GM23338 (cell line): ENCODE measurements around the gene KCNK4. TPM values are rescaled to one million over a fixed set of nuclear protein-coding genes. Genes with fewer than 3 reads are reported as not detected.

ENCODE experiments used
- ATAC-seq: fragments of 200-7000 bp; cut with Tn5 transposase; 3 replicates; pipeline ENCODE4 v1.9.1; 2020
- DNase-seq: peaks from one replicate; pipeline ENCODE4 v3.0.0-alpha.2; 2015; ENCODE audit warnings: low spot score
- H2AFZ ChIP-seq: fragments of 200-600 bp; sonication (generic); 2 replicates; pipeline ENCODE4 v1.8.0; 2016; ENCODE audit warnings: antibody characterized with exemption, mild to moderate bottlenecking, moderate library complexity
- H3F3A ChIP-seq: fragments of 200-600 bp; sonication (generic); replicated peaks from 2 replicates; pipeline ENCODE4 v1.8.0; 2017; ENCODE audit warnings: antibody characterized with exemption, mixed run types, low read depth
- H3K27ac ChIP-seq: fragments of 200-600 bp; sonication (generic); 2 replicates; pipeline ENCODE4 v1.6.1; 2016; ENCODE audit warnings: low read depth
- H3K27me3 ChIP-seq: fragments of 200-600 bp; sonication (generic); 2 replicates; pipeline ENCODE4 v1.8.0; 2016; ENCODE audit warnings: mild to moderate bottlenecking, mixed run types, moderate library complexity; ENCODE audit not compliant: insufficient read depth
- H3K36me3 ChIP-seq: fragments of 200-600 bp; sonication (generic); 2 replicates; pipeline ENCODE4 v1.8.0; 2016; ENCODE audit warnings: mild to moderate bottlenecking; ENCODE audit not compliant: insufficient read depth
- H3K4me1 ChIP-seq: fragments of 200-600 bp; sonication (generic); 2 replicates; pipeline ENCODE4 v1.8.0; 2016; ENCODE audit warnings: mild to moderate bottlenecking, moderate library complexity; ENCODE audit not compliant: insufficient read depth
- H3K4me2 ChIP-seq: fragments of 200-600 bp; sonication (generic); 2 replicates; pipeline ENCODE4 v1.7.1; 2017; ENCODE audit warnings: mixed run types
- H3K4me3 ChIP-seq: fragments of 200-600 bp; sonication (generic); 2 replicates; pipeline ENCODE4 v1.6.1; 2016; ENCODE audit warnings: mixed run types
- H3K79me2 ChIP-seq: fragments of 200-600 bp; sonication (generic); replicated peaks from 2 replicates; pipeline ENCODE4 v1.8.0; 2017; ENCODE audit warnings: mild to moderate bottlenecking; ENCODE audit not compliant: insufficient read depth
- H3K9me2 ChIP-seq: fragments of 200-600 bp; sonication (generic); 2 replicates; pipeline ENCODE4 v1.8.0; 2017; ENCODE audit not compliant: insufficient read depth
- H4K20me1 ChIP-seq: fragments of 200-600 bp; sonication (generic); replicated peaks from 2 replicates; pipeline ENCODE4 v1.8.0; 2017; ENCODE audit warnings: mild to moderate bottlenecking; ENCODE audit not compliant: insufficient read depth
- H3K27ac Mint-ChIP-seq: 2 replicates; pipeline ENCODE4 v1.8.0; 2020; ENCODE audit warnings: inconsistent platforms, mild to moderate bottlenecking, moderate library complexity, mixed read lengths
- H3K27me3 Mint-ChIP-seq: 3 replicates; pipeline ENCODE4 v1.8.0; 2022; ENCODE audit warnings: low read depth, mild to moderate bottlenecking, moderate library complexity, mixed read lengths, inconsistent platforms; ENCODE audit not compliant: insufficient read depth, poor library complexity
- H3K36me3 Mint-ChIP-seq: 3 replicates; pipeline ENCODE4 v1.8.0; 2021; ENCODE audit warnings: low read depth, mild to moderate bottlenecking, inconsistent platforms, moderate library complexity, mixed read lengths
- H3K4me1 Mint-ChIP-seq: 3 replicates; pipeline ENCODE4 v1.8.0; 2020; ENCODE audit warnings: mild to moderate bottlenecking, inconsistent platforms, mixed read lengths
- H3K4me3 Mint-ChIP-seq: 3 replicates; pipeline ENCODE4 v1.8.0; 2021; ENCODE audit warnings: moderate library complexity, mild to moderate bottlenecking, inconsistent platforms, mixed read lengths
- H3K9me3 Mint-ChIP-seq: 3 replicates; pipeline ENCODE4 v1.8.0; 2020; ENCODE audit warnings: moderate library complexity, mild to moderate bottlenecking, inconsistent platforms, mixed read lengths
- EZH2phosphoT487 ChIP-seq: fragments of 200-600 bp; sonication (generic); IDR thresholded peaks from one replicate; pipeline ENCODE4 v1.8.1; 2018; ENCODE audit warnings: antibody characterized with exemption; ENCODE audit not compliant: unreplicated experiment
- NANOG ChIP-seq: IDR thresholded peaks from 2 replicates; pipeline ENCODE4 v1.6.1; 2016; ENCODE audit warnings: antibody characterized with exemption, borderline replicate concordance
- POLR2AphosphoS5 ChIP-seq: IDR thresholded peaks from 2 replicates; pipeline ENCODE4 v1.6.1; 2016; ENCODE audit warnings: antibody characterized with exemption, low read depth
- STAT1 ChIP-seq: IDR thresholded peaks from one replicate; pipeline ENCODE4 v1.6.1; 2016; ENCODE audit warnings: antibody characterized with exemption; ENCODE audit not compliant: unreplicated experiment
- ZNF114 ChIP-seq: fragments of 250-450 bp; sonication (Bioruptor Pico); IDR thresholded peaks from 2 replicates; pipeline ENCODE4 v1.5.0; 2020; ENCODE audit warnings: mild to moderate bottlenecking, moderate library complexity
- ZNF331 ChIP-seq: fragments of 250-450 bp; sonication (Bioruptor Pico); IDR thresholded peaks from 2 replicates; pipeline ENCODE4 v1.5.0; 2020; ENCODE audit warnings: low read depth, mild to moderate bottlenecking, moderate library complexity
- polyA plus RNA-seq: library from polyadenylated mRNA; unstranded; fragments of >200 nt; fragmentation: Nextera tagmentation; extraction: Ambion mirVana; gene quantifications from 2 replicates; pipeline ENCODE4 v1.2.1, GENCODE V29; 2016
- total RNA-seq: library from RNA; depleted of rRNA; stranded (reverse); fragments of >200 nt; shearing (Covaris generic); gene quantifications from 2 replicates; pipeline ENCODE4 v1.2.3, GENCODE V29; 2014
- TF ChIP-seq, protein P1 (sequence below): IDR thresholded peaks from one replicate; pipeline ENCODE4 v1.6.1; 2018; ENCODE audit warnings: antibody characterized with exemption; ENCODE audit not compliant: unreplicated experiment
- TF ChIP-seq, protein P2 (sequence below), 2 experiments: fragments of 200-600 bp in 1 of 2; sonication (generic) in 1 of 2; conservative IDR thresholded peaks; 2 replicates each; pipeline versions ENCODE4 v1.5.1 to v1.6.1; 2016 to 2017; ENCODE audit warnings: antibody characterized with exemption in 2 of 2, low read depth in 2 of 2, mild to moderate bottlenecking in 2 of 2, moderate library complexity in 1 of 2
- TF ChIP-seq, protein P3 (sequence below): fragments of 250-450 bp; sonication (Bioruptor Pico); IDR thresholded peaks from 2 replicates; pipeline ENCODE4 v1.5.0; 2020; ENCODE audit warnings: mild to moderate bottlenecking, moderate library complexity

Gene KCNK4
- total and polyA plus RNA-seq, 2 experiments from 2014 or later = 1.0 TPM; not detected in 1

GRCh38 chr11:64258356-64258755, 32.7 kb upstream of the KCNK4 start (continued):
- TF ChIP-seq, protein P1, sequence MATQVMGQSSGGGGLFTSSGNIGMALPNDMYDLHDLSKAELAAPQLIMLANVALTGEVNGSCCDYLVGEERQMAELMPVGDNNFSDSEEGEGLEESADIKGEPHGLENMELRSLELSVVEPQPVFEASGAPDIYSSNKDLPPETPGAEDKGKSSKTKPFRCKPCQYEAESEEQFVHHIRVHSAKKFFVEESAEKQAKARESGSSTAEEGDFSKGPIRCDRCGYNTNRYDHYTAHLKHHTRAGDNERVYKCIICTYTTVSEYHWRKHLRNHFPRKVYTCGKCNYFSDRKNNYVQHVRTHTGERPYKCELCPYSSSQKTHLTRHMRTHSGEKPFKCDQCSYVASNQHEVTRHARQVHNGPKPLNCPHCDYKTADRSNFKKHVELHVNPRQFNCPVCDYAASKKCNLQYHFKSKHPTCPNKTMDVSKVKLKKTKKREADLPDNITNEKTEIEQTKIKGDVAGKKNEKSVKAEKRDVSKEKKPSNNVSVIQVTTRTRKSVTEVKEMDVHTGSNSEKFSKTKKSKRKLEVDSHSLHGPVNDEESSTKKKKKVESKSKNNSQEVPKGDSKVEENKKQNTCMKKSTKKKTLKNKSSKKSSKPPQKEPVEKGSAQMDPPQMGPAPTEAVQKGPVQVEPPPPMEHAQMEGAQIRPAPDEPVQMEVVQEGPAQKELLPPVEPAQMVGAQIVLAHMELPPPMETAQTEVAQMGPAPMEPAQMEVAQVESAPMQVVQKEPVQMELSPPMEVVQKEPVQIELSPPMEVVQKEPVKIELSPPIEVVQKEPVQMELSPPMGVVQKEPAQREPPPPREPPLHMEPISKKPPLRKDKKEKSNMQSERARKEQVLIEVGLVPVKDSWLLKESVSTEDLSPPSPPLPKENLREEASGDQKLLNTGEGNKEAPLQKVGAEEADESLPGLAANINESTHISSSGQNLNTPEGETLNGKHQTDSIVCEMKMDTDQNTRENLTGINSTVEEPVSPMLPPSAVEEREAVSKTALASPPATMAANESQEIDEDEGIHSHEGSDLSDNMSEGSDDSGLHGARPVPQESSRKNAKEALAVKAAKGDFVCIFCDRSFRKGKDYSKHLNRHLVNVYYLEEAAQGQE = no peak
- no peak for TF ChIP-seq ZNF114 (CRISPR knock-in tag)
- no peak for TF ChIP-seq POLR2AphosphoS5
- TF ChIP-seq NANOG = no peak
- no peak for TF ChIP-seq EZH2phosphoT487

GRCh38 chr11:64258946-64259532, 32.1 kb upstream of the KCNK4 start:
- no peak overlapping the region for H3K4me3 Mint-ChIP-seq
- peaks cover 8% of the 10 kb centered on the region; the same call in 2 of the 3 replicates for H3K4me1 Mint-ChIP-seq
- Histone ChIP-seq H3K4me3 (no peak overlapping the region), H3K9me2 (no peaks in the 10 kb centered on the region), H3K27me3 (no peaks in the 10 kb centered on the region), H4K20me1 (0 out of 2 replicates have a peak, but pooled peaks cover 4% of the 10 kb centered on the region), H3K36me3 (peaks cover 11% of the 10 kb centered on the region), H3K79me2 (no peaks in the 10 kb centered on the region), H3K4me2 (no peak overlapping the region), H2AFZ (no peak overlapping the region), H3F3A (0 out of 2 replicates have a peak, but pooled peaks cover 2% of the 10 kb centered on the region), H3K4me1 (no peaks in the 10 kb centered on the region), H3K27ac (no peak overlapping the region)
- no peak for DNase-seq
- no peak overlapping the region for H3K27ac Mint-ChIP-seq
- H3K9me3 Mint-ChIP-seq = no peaks in the 10 kb centered on the region
- ATAC-seq = no peak
- peaks cover 11% of the 10 kb centered on the region for H3K27me3 Mint-ChIP-seq
- H3K36me3 Mint-ChIP-seq = peaks cover 65% of the 10 kb centered on the region
- TF ChIP-seq, protein P2, sequence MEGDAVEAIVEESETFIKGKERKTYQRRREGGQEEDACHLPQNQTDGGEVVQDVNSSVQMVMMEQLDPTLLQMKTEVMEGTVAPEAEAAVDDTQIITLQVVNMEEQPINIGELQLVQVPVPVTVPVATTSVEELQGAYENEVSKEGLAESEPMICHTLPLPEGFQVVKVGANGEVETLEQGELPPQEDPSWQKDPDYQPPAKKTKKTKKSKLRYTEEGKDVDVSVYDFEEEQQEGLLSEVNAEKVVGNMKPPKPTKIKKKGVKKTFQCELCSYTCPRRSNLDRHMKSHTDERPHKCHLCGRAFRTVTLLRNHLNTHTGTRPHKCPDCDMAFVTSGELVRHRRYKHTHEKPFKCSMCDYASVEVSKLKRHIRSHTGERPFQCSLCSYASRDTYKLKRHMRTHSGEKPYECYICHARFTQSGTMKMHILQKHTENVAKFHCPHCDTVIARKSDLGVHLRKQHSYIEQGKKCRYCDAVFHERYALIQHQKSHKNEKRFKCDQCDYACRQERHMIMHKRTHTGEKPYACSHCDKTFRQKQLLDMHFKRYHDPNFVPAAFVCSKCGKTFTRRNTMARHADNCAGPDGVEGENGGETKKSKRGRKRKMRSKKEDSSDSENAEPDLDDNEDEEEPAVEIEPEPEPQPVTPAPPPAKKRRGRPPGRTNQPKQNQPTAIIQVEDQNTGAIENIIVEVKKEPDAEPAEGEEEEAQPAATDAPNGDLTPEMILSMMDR (conservative IDR thresholded peaks at IDR 0.05; ENCODE audit: low read depth in 2 of 2) = no peak
- TF ChIP-seq, protein P1 = no peak
- no peak for TF ChIP-seq EZH2phosphoT487
- no peak for TF ChIP-seq POLR2AphosphoS5
- TF ChIP-seq STAT1 = no peak
- TF ChIP-seq, protein P3, sequence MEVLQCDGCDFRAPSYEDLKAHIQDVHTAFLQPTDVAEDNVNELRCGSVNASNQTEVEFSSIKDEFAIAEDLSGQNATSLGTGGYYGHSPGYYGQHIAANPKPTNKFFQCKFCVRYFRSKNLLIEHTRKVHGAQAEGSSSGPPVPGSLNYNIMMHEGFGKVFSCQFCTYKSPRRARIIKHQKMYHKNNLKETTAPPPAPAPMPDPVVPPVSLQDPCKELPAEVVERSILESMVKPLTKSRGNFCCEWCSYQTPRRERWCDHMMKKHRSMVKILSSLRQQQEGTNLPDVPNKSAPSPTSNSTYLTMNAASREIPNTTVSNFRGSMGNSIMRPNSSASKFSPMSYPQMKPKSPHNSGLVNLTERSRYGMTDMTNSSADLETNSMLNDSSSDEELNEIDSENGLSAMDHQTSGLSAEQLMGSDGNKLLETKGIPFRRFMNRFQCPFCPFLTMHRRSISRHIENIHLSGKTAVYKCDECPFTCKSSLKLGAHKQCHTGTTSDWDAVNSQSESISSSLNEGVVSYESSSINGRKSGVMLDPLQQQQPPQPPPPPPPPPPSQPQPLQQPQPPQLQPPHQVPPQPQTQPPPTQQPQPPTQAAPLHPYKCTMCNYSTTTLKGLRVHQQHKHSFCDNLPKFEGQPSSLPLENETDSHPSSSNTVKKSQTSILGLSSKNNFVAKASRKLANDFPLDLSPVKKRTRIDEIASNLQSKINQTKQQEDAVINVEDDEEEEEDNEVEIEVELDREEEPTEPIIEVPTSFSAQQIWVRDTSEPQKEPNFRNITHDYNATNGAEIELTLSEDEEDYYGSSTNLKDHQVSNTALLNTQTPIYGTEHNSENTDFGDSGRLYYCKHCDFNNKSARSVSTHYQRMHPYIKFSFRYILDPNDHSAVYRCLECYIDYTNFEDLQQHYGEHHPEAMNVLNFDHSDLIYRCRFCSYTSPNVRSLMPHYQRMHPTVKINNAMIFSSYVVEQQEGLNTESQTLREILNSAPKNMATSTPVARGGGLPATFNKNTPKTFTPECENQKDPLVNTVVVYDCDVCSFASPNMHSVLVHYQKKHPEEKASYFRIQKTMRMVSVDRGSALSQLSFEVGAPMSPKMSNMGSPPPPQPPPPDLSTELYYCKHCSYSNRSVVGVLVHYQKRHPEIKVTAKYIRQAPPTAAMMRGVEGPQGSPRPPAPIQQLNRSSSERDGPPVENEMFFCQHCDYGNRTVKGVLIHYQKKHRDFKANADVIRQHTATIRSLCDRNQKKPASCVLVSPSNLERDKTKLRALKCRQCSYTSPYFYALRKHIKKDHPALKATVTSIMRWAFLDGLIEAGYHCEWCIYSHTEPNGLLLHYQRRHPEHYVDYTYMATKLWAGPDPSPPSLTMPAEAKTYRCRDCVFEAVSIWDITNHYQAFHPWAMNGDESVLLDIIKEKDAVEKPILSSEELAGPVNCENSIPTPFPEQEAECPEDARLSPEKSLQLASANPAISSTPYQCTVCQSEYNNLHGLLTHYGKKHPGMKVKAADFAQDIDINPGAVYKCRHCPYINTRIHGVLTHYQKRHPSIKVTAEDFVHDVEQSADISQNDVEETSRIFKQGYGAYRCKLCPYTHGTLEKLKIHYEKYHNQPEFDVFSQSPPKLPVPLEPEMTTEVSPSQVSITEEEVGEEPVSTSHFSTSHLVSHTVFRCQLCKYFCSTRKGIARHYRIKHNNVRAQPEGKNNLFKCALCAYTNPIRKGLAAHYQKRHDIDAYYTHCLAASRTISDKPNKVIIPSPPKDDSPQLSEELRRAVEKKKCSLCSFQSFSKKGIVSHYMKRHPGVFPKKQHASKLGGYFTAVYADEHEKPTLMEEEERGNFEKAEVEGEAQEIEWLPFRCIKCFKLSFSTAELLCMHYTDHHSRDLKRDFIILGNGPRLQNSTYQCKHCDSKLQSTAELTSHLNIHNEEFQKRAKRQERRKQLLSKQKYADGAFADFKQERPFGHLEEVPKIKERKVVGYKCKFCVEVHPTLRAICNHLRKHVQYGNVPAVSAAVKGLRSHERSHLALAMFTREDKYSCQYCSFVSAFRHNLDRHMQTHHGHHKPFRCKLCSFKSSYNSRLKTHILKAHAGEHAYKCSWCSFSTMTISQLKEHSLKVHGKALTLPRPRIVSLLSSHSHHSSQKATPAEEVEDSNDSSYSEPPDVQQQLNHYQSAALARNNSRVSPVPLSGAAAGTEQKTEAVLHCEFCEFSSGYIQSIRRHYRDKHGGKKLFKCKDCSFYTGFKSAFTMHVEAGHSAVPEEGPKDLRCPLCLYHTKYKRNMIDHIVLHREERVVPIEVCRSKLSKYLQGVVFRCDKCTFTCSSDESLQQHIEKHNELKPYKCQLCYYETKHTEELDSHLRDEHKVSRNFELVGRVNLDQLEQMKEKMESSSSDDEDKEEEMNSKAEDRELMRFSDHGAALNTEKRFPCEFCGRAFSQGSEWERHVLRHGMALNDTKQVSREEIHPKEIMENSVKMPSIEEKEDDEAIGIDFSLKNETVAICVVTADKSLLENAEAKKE (CRISPR knock-in tag) = no peak
- no peak for TF ChIP-seq ZNF331 (CRISPR knock-in tag)
